RPMI8226 (cell line): ENCODE data around the gene VSIG10L2.

Experiments used
- DNase-seq: peaks from one replicate; pipeline ENCODE4 v3.0.0-alpha.2; 2015

VSIG10L2 gene

GRCh38 chr11:125948278-125949051, 2.6 kb downstream of the VSIG10L2 start:
- DNase-seq = no peak

GRCh38 chr11:125949271-125950177, 3.7 kb downstream of the VSIG10L2 start:
- DNase-seq = no peak

- DNase-seq = no peak
Measured at GRCh38 chr11:125950178-125950490, 4.3 kb downstream of the VSIG10L2 start.

- DNase-seq = peak; percentile 8
Measured at GRCh38 chr11:125950696-125951651, 5.1 kb downstream of the VSIG10L2 start.

GRCh38 chr11:125951731-125952130, 5.9 kb downstream of the VSIG10L2 start:
- no peak for DNase-seq

GRCh38 chr11:125952559-125952958, 6.7 kb downstream of the VSIG10L2 start:
- DNase-seq = no peak

GRCh38 chr11:125952973-125953372, 7.1 kb downstream of the VSIG10L2 start:
- no peak for DNase-seq

- DNase-seq = no peak
Measured at GRCh38 chr11:125953401-125953935, 7.6 kb downstream of the VSIG10L2 start.

- no peak for DNase-seq
Measured at GRCh38 chr11:125954123-125954944, 8.5 kb downstream of the VSIG10L2 start.

GRCh38 chr11:125954945-125955640, 9.2 kb downstream of the VSIG10L2 start:
- no peak for DNase-seq

GRCh38 chr11:125955856-125956255, 10.0 kb downstream of the VSIG10L2 start:
- no peak for DNase-seq

GRCh38 chr11:125956391-125957134, 10.7 kb downstream of the VSIG10L2 start:
- DNase-seq = no peak

- no peak for DNase-seq
Measured at GRCh38 chr11:125957618-125958332, 11.9 kb downstream of the VSIG10L2 start.

GRCh38 chr11:125958872-125959400, 13.1 kb downstream of the VSIG10L2 start:
- DNase-seq = no peak

GRCh38 chr11:125959511-125959910, 13.7 kb downstream of the VSIG10L2 start:
- no peak for DNase-seq

GRCh38 chr11:125959931-125960330, 14.1 kb downstream of the VSIG10L2 start:
- DNase-seq = no peak

GRCh38 chr11:125960771-125961170, 14.9 kb downstream of the VSIG10L2 start:
- no peak for DNase-seq

- DNase-seq = no peak
Measured at GRCh38 chr11:125967515-125967914, 21.7 kb downstream of the VSIG10L2 start.

GRCh38 chr11:125968354-125968753, 22.5 kb downstream of the VSIG10L2 start:
- DNase-seq = no peak
